Thyroid gland (tissue), 4 donors: ENCODE results near the gene PTPRG. TPM values are rescaled to one million over a fixed set of nuclear protein-coding genes. Genes with fewer than 3 reads are reported as not detected.

ENCODE experiments used
- DNase-seq, 2 donors: peaks; one replicate each; pipeline ENCODE4 v3.0.0-alpha.2; 2019
- H3K27ac ChIP-seq, 3 donors: fragments of 200-600 bp; sonication (generic); 1 replicate in 2 of 3; 2 replicates in 1 of 3; pipeline ENCODE4 v1.5.1; 2016 to 2019; ENCODE audit warnings: mild to moderate bottlenecking in 1 of 3, moderate library complexity in 1 of 3
- H3K27me3 ChIP-seq: fragments of 200-600 bp; sonication (generic); one replicate; pipeline ENCODE4 v1.5.1; 2019
- H3K36me3 ChIP-seq, 2 donors: fragments of 200-600 bp; sonication (generic); one replicate each; pipeline ENCODE4 v1.5.1; 2016 to 2019
- H3K4me1 ChIP-seq, 2 donors: fragments of 200-600 bp; sonication (generic); one replicate each; pipeline ENCODE4 v1.5.1; 2017 to 2019
- H3K4me3 ChIP-seq, 3 donors: fragments of 200-600 bp; sonication (generic); replicated peaks in 1 of 3; 1 replicate in 2 of 3; 2 replicates in 1 of 3; pipeline ENCODE4 v1.5.1; 2016; ENCODE audit warnings: mild to moderate bottlenecking in 1 of 3
- H3K9me3 ChIP-seq: fragments of 200-600 bp; sonication (generic); one replicate; pipeline ENCODE4 v1.5.1; 2017
- CTCF ChIP-seq, 6 experiments: fragments of 200-600 bp in 3 of 6; fragments of 450-650 bp in 3 of 6; sonication (generic) in 3 of 6; IDR thresholded peaks; one replicate each; pipeline ENCODE4 v1.5.1; 2016 to 2019; ENCODE audit warnings: antibody characterized with exemption in 6 of 6, mild to moderate bottlenecking in 2 of 6, inconsistent platforms in 1 of 6, moderate library complexity in 1 of 6
- POLR2A ChIP-seq, 2 donors: fragments of 450-650 bp; IDR thresholded peaks; one replicate each; pipeline ENCODE4 v1.6.1; 2017; ENCODE audit warnings: antibody characterized with exemption in 2 of 2, mild to moderate bottlenecking in 2 of 2, moderate library complexity in 1 of 2
- WGBS, 2 donors: methylation state at CpG; one replicate each; pipeline ENCODE4 v1.1.5; 2017; 5-methylcytosine and 5-hydroxymethylcytosine counted together
- intact Hi-C: fragments of 100-400 bp; cut with DNase I; formaldehyde crosslinking; loops from one replicate; pipeline ENCODE4 v1.15.1; 2023
- total RNA-seq, 4 donors: library from RNA; depleted of rRNA; stranded (reverse); fragments of >200 nt; gene quantifications; one replicate each; pipeline ENCODE4 v1.2.3, GENCODE V29; 2016

The PTPRG gene
- total RNA-seq, 4 donors from 2014 or later: 81.6 to 207 (median 132) TPM

GRCh38 chr3:61862614-61863289 is 301.4 kb downstream of the PTPRG start:
- intact Hi-C loops: no loop called here
- Histone ChIP-seq H3K4me3 (no peak overlapping the region), H3K27me3 (no peaks in the 10 kb centered on the region), H3K9me3 (no peaks in the 10 kb centered on the region), H3K27ac (no peak overlapping the region), H3K36me3 (no peaks in the 10 kb centered on the region), H3K4me1 (peaks cover 11 to 18% of the 10 kb centered on the region in 2 donors)
- WGBS, 2 donors: 86 to 92% methylated on average over 7 of the region's 7 CpGs
- no peak for DNase-seq
- TF ChIP-seq CTCF (IDR thresholded peaks at IDR 0.05) (no peak), POLR2A (IDR thresholded peaks at IDR 0.05) (no peak)

GRCh38 chr3:61863579-61863978 is 302.2 kb downstream of the PTPRG start:
- no peak for DNase-seq
- H3K4me1 ChIP-seq: peaks cover 9 to 11% of the 10 kb centered on the region in 2 donors

GRCh38 chr3:61864886-61865285 is 303.5 kb downstream of the PTPRG start:
- Histone ChIP-seq H3K4me1 (peaks cover 9 to 11% of the 10 kb centered on the region in 2 donors), H3K4me3 (no peak overlapping the region), H3K27ac (no peak overlapping the region), H3K36me3 (no peaks in the 10 kb centered on the region), H3K9me3 (no peaks in the 10 kb centered on the region), H3K27me3 (no peaks in the 10 kb centered on the region)
- WGBS, 2 donors: 89 to 95% methylated on average over 1 of the region's 1 CpG
- DNase-seq: no peak
- TF ChIP-seq POLR2A (IDR thresholded peaks at IDR 0.05): no peak
- TF ChIP-seq CTCF (IDR thresholded peaks at IDR 0.05): no peak
- intact Hi-C loops: no loop called here

More at GRCh38 chr3:61863579-61863978, 302.2 kb downstream of the PTPRG start:
- H3K27ac ChIP-seq: peak overlapping the region in 1 of 3 donors; percentile 40
- H3K4me3 ChIP-seq: no peak overlapping the region
- no peaks in the 10 kb centered on the region for H3K9me3 ChIP-seq
- TF ChIP-seq POLR2A (IDR thresholded peaks at IDR 0.05) (no peak), CTCF (IDR thresholded peaks at IDR 0.05) (no peak)
- intact Hi-C loops: no loop called here
- H3K27me3 ChIP-seq: no peaks in the 10 kb centered on the region
- no peaks in the 10 kb centered on the region for H3K36me3 ChIP-seq
- 20 to 73% methylated on average over 1 of the region's 1 CpG for WGBS, 2 donors

GRCh38 chr3:61865466-61866152 is 304.2 kb downstream of the PTPRG start:
- DNase-seq: no peak
- Histone ChIP-seq H3K4me1 (peaks cover 9 to 11% of the 10 kb centered on the region in 2 donors), H3K27ac (no peak overlapping the region), H3K9me3 (no peaks in the 10 kb centered on the region), H3K36me3 (no peaks in the 10 kb centered on the region), H3K27me3 (no peaks in the 10 kb centered on the region), H3K4me3 (no peak overlapping the region)
- intact Hi-C loops: no loop called here
- TF ChIP-seq CTCF (IDR thresholded peaks at IDR 0.05) (no peak), POLR2A (IDR thresholded peaks at IDR 0.05) (no peak)
- 89 to 90% methylated on average over 6 of the region's 6 CpGs for WGBS, 2 donors

GRCh38 chr3:61866153-61866542 is 304.8 kb downstream of the PTPRG start:
- Histone ChIP-seq H3K4me1 (peaks cover 6 to 11% of the 10 kb centered on the region in 2 donors), H3K4me3 (no peak overlapping the region), H3K36me3 (no peaks in the 10 kb centered on the region), H3K9me3 (no peaks in the 10 kb centered on the region), H3K27ac (no peak overlapping the region), H3K27me3 (no peaks in the 10 kb centered on the region)
- no peak for TF ChIP-seq CTCF (IDR thresholded peaks at IDR 0.05)
- no peak for DNase-seq
- intact Hi-C loops: no loop called here
- 90 to 91% methylated on average over 2 of the region's 2 CpGs for WGBS, 2 donors
